Erythroblast (primary cell): Measurements from ENCODE around the gene TMEM37.
"Not testable (repeated sequence)": the region's sequence is repeated elsewhere in the genome, so short reads cannot be mapped to it uniquely, and the experiment has no call there.

Source experiments
- DNase-seq, 2 experiments: peaks; one replicate each; lab custom pipeline; 2025; lab: John Stamatoyannopoulos, UW
- GATA1 ChIP-seq: IDR thresholded peaks from 2 replicates; pipeline ENCODE4 v1.6.1; 2011; ENCODE audit warnings: low read depth, mild to moderate bottlenecking, control low read depth, low read length, moderate library complexity
- POLR2A ChIP-seq: IDR thresholded peaks from 2 replicates; pipeline ENCODE4 v1.6.1; 2011; ENCODE audit warnings: mild to moderate bottlenecking, low read length

The TMEM37 gene, protein sequence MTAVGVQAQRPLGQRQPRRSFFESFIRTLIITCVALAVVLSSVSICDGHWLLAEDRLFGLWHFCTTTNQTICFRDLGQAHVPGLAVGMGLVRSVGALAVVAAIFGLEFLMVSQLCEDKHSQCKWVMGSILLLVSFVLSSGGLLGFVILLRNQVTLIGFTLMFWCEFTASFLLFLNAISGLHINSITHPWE

DNA sequence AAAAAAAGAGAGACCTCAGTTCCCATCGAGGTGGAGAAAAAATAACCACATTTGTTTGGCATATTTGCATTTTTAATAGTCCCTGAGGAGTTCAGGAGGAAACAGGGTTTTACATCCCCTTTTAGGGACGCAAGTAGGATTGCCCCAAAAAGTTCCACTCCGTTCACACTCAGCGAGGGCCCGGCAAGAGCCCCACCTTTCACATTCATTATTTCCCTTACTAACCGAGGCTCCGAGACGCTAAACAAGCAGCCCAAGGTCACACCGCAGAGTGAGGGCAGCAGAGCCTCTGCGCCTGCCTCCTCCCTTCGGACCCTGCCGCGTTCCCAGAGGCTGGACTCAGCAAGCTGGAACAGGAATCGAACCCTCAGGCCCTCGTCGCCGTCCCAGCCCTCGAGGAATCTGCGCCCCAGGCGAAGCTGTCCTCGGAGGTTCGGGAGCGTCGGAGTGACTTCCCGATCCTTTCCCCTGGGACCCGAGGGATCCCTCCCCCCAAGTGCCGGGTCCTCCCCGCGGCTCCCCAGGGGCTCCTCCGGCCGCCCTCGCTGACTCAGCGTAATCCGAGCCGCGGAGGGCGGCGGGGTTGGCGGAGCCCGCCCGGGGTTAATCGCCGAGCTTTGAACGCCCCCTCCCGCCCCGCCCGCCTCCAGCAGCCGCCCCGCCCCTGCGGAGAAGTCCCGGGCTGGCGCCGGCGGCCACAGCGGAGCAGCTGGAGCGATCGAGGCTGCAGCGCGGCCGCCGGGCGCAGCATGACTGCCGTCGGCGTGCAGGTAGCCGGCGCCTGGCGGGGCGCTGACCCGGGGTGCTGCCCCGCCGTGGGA is at the start of gene TMEM37:
TSS of gene TMEM37 (plus strand) at position 700 of the 821 bp plus-strand sequence. CDS start at position 750, 50 bp downstream.
- peak; percentile 58 to 69 for DNase-seq
- no peak for TF ChIP-seq POLR2A

DNA sequence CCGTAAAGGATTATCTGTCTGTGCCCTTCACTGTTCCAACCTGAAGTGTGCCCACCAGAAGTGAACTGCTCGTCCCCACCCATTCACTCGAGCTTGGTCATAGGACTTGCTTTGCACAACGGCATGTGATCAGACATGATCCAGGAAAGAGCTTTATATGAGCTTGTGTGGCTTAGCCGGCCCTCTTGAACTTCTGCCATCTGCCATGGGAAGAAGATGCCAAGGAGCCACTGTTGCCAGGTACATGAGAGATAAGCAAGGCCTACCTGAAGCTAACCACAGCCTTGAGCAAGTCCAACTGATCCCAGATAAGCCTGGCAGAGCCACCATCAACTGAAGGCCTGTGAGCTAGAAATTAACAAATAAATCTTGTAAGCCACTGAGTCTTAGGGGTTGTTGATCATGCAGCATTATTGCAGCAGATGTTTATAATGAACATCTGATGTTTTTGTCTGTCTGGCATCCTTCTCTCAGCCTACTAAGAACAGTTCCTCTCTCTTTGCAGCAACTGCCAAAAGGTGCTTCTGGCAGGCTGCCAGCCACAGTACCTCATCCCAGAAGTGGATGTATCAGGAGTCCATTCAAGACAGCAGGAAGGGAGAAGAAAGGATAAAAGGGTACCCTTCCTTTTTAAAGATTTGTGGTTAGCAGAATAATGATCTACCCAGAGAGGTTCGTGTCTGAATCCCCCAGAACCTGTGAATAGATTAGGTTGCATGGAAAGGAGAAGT is 48.1 kb upstream of the TMEM37 start:
- no peak for TF ChIP-seq GATA1
- TF ChIP-seq POLR2A, result no peak
- no peak for DNase-seq

DNA sequence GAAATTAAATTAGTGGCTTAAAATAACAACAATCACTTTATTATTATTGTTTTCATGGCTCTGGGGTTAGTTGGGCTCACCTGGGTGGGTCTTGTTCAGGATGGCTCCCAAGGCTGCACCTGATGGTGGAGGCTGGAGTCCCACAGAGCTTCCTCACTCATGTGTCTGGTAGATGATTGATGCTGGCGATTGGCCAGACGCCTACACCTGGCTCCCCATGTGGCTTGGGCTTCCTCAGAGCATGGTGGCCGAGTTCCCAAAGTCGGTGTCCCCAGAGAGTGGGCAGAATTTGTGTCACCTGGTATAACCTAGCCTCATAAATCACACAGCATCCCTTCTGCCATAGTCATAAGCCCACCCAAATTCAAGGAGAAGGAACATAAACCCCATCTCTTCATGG is 46.7 kb upstream of the TMEM37 start:
- no peak for TF ChIP-seq GATA1
- no peak for TF ChIP-seq POLR2A
- no peak for DNase-seq

DNA sequence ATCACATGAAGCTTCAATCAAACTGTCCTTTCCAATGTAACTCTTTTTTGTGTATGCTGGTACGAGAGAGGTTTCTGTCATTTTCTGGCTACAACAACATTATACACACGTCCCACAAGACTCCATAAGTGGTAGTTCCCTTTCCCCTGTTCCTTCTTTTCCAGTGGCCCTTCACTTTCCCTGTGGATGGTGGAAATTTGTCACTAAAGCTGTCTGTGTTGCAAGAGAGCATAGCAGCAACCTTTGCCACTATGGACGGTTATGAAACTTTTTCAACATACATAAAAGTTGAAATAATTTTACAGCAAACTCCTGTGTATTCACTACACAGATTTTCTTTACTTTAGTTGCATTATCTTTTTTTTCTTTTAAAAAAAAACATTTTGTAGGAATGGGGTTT is 46.2 kb upstream of the TMEM37 start:
- no peak for DNase-seq
- no peak for TF ChIP-seq GATA1

DNA sequence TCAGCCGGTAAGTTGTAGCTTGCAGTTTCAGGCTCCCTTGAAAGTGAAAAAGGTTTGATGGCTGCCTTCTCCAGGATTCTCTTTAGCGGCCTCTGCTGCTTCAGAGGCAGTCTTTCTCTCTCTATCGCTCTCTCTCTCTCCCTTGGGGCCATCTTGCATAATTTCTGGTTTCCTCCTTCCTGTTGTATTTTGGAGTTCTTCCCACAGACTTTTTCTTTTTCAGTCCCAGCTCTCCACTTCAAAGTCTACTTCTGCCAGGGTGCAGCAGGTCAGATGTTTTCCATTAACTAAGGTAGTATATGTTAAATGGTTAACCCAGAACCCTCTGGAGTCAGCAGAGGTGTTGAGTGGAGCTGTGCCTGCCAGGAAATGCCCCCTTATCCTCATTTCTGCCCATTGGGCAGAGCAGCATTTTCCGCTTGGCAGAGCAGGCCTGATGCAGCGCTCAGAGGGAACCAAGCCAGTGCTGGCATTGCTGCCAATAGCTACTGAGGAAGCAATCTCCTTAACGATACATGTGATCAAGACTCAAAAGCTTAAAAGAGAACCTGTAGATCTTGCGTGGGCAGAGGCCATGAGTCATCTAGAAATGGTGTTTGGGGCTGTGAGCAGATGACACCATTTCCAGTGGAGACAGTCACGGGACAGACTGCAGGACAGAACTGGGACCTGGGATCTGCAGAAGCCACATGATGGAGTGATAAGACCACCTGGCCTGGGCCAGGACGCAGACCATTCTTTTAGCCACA is 44.1 kb upstream of the TMEM37 start:
- TF ChIP-seq POLR2A (no peak), GATA1 (no peak)
- peak in 1 of 2 experiments; percentile 4 for DNase-seq

DNA sequence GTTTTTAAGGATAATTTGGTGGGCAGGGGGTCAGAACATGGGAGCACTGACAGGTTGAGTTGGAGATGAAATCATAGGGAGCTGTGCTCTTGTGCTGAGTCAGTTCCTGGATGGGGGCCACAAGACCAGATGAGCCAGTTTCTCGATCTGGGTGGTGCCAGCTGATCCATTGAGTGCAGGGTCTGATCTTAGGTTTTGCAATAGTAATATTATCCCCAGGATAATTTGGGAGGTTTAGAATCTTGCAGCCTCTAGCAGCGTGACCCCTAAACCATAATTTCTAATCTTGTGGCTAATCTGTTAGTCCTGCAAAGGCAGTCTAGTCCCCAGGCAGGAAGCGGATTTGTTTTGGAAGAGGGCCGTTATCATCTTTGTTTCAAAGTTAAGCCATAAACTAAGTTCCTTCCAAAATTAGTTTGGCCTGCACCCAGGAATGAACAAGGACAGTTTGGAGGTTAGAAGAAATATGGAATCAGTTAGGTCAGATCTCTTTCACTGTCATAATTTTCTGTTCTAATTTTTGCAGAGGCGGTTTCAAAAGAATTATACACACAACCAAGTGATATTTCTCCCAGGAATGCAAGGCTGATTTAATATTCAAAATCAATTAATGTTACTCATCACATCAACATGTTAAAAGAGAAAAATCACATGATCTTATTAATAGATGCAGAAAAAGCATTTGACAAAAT is 41.9 kb upstream of the TMEM37 start:
- TF ChIP-seq GATA1 (no peak), POLR2A (no peak)
- peak in 1 of 2 experiments; percentile 26 for DNase-seq

DNA sequence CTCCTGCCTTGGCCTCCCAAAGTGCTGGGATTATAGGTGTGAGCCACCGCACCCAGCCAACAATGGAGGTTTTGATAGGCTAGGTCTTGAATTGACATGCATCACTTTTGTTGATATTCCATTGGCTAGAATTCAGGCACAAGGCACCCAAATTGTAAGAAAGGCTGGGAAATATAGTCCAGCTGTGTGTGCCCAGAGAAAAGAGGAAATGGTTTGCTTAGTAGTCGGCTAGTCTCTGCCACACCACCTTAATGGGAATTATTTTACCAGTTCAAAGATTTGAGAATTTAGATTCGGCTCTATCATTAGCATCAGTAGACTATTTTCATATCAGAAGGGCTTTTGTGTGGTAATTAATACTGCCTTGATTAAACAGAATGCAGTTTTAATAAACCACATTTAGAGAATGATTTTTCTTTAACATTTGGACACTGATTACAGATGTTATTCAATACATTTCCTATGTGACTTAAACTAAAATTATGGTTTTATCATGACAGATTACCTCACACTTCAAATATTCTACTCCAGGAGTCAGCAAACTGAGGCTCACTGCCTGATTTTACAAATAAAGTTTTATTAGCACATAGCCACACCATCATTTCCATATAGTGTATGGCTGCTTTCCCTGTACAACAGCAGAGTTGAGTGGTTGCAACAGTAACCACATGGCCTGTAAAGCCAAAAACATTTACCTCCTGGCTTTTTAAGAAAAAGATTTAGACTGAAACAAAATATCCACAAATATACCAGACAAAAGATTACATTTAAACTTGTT is 37.5 kb upstream of the TMEM37 start:
- no peak for DNase-seq
- no peak for TF ChIP-seq POLR2A
- no peak for TF ChIP-seq GATA1

DNA sequence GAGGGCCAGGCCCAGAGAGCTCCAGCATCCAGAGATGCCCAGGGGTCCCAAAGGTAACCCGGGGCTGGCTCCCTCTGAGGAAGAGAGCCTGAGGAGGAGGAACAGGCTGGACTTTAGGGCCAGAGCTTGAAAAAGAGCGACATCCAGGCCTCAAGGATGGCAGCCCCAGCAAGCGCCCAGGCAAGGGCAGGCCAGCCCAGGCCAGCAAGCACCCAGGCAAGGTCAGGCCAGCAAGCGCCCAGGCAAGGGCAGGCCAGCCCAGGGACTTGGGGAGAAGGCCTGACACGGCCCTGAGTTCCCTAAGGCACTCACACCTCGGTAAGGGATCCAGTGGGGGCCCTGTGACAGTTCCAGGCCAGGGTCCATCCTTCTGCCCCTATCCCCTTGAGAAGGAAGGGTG is 34.5 kb upstream of the TMEM37 start:
- no peak for TF ChIP-seq POLR2A
- TF ChIP-seq GATA1, result no peak
- no peak for DNase-seq

DNA sequence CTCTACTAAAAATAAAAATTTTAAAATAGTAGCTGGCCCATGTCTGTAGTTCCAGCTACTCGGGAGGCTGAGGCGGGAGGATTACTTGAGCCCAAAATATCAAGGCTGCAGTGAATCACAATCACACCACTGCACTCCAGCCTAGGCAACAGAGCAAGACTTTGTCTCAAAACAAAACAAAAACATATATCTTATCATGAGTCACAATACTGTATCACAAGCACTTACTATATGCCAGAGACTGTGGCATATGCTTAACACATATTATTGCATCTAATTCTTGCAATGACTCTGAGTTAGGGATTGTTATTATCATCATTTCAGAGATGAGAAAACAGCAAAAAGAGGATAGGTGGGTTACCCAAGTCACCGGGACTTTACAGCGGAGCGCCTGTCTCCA is 29.5 kb upstream of the TMEM37 start:
- no peak for DNase-seq
- TF ChIP-seq GATA1 (no peak), POLR2A (no peak)

DNA sequence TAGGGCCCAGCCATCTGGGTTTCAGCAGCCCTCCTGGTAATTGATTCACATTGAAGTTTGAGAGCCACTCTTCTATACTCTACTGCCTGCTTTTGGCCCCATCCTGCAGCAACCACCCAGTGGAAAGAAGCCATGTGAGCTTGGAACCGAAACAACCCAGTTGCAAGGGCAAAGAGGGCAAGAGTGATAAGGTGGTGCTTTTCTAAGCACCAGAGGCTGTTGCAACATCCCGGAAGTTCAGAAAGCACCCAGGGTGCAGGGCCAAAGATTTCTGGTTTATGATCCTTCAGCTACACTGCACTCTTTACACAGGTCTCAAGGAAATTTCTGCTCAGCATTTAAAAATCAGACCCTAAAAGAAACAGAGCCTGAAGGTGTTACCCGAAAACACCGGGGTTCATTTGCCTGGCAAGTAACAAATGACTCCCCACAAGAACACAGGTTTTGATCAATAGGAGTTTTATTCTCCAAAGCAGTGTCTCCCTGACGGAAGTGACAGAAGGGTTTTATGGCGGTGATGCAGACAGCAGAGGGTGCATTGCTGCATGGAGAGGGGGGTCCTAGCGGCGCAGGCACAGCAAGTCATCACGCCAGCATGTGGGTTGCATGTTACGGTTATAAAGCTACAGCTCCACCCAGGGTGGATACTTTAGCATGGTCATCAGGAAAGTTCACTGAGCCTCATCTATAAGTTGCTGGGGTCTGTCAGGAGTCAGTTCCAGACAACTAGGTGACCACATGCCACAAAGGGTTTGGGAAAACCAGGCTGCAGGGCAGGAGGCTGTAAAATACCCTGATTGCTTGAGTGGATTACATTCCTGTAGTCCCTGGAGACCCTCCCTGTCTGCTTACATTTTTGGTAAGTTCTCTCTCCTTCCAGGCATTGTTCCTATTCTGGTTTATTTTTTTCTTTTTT is 28.8 kb upstream of the TMEM37 start:
- DNase-seq, result no peak

DNA sequence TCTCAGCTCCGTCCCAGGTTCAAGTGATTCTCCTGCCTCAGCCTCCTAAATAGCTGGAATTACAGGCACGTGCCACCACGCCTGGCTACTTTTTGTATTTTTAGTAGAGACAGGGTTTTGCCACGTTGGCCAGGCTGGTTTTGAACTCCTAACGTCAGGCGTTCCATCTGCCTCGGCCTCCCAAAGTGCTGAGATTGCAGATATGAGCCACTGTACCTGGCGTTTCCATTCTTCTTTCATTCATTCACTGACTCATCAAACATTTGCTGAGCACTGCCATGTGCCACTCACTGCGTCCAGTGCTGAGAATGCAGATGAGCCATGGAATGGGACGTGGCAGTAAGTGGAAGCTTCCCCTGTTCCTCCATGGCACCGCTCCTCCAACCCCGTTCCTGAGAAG is 28.0 kb upstream of the TMEM37 start:
- not testable (repeated sequence) for DNase-seq

More for the DNA sequence above, 28.8 kb upstream of the TMEM37 start:
- TF ChIP-seq GATA1 (no peak), POLR2A (no peak)
